ENCODE measurements around the gene NLN.
"Not testable (repeated sequence)": the region's sequence is repeated elsewhere in the genome, so short reads cannot be mapped to it uniquely, and the experiment has no call there.

- not testable (repeated sequence) for TF ChIP-seq CTCF, EZH2phosphoT487 (IDR thresholded peaks at IDR 0.05; ENCODE audit: low read length)
Observed at GRCh38 chr5:65847019-65847418, 125.0 kb downstream of the NLN start.
